HEK293T (cell line): Measurements from ENCODE around the gene PHF13.

Experiments
- ARNT ChIP-seq: fragments of 450-650 bp; IDR thresholded peaks from 2 replicates; pipeline ENCODE4 v1.6.1; 2017; ENCODE audit warnings: mild to moderate bottlenecking
- BHLHE40 ChIP-seq: fragments of 450-650 bp; IDR thresholded peaks from 2 replicates; pipeline ENCODE4 v1.6.1; 2016; ENCODE audit warnings: mild to moderate bottlenecking, moderate library complexity, borderline replicate concordance
- CTBP1 ChIP-seq: fragments of 450-650 bp; IDR thresholded peaks from 2 replicates; pipeline ENCODE4 v1.6.1; 2016; ENCODE audit warnings: borderline replicate concordance
- ELF4 ChIP-seq: fragments of 450-650 bp; IDR thresholded peaks from 2 replicates; pipeline ENCODE4 v1.6.1; 2017; ENCODE audit warnings: antibody characterized with exemption
- FOXA1 ChIP-seq: fragments of 450-650 bp; IDR thresholded peaks from 2 replicates; pipeline ENCODE4 v1.6.1; 2016; ENCODE audit warnings: mild to moderate bottlenecking
- FOXK2 ChIP-seq: fragments of 450-650 bp; IDR thresholded peaks from 2 replicates; pipeline ENCODE4 v1.6.1; 2016; ENCODE audit warnings: mild to moderate bottlenecking
- FOXM1 ChIP-seq: fragments of 450-650 bp; IDR thresholded peaks from 2 replicates; pipeline ENCODE4 v1.6.1; 2017; ENCODE audit warnings: mild to moderate bottlenecking, borderline replicate concordance
- HDGF ChIP-seq: fragments of 450-650 bp; IDR thresholded peaks from 2 replicates; pipeline ENCODE4 v1.6.1; 2017; ENCODE audit warnings: antibody characterized with exemption, borderline replicate concordance
- NFRKB ChIP-seq: fragments of 450-650 bp; IDR thresholded peaks from 2 replicates; pipeline ENCODE4 v1.6.1; 2016; ENCODE audit warnings: mild to moderate bottlenecking, moderate library complexity
- PKNOX1 ChIP-seq: fragments of 450-650 bp; IDR thresholded peaks from 2 replicates; pipeline ENCODE4 v1.6.1; 2016
- SP1 ChIP-seq: fragments of 450-650 bp; IDR thresholded peaks from 2 replicates; pipeline ENCODE4 v1.6.1; 2017
- SUZ12 ChIP-seq: fragments of 450-650 bp; IDR thresholded peaks from 2 replicates; pipeline ENCODE4 v1.6.1; 2016; ENCODE audit warnings: mild to moderate bottlenecking
- TARDBP ChIP-seq: fragments of 450-650 bp; IDR thresholded peaks from 2 replicates; pipeline ENCODE4 v1.6.1; 2016
- ZNF384 ChIP-seq: fragments of 450-650 bp; IDR thresholded peaks from 2 replicates; pipeline ENCODE4 v1.6.1; 2016

- no peak for TF ChIP-seq FOXM1
- TF ChIP-seq SP1: no peak
- TF ChIP-seq SUZ12: no peak
- TF ChIP-seq FOXK2: no peak
- no peak for TF ChIP-seq BHLHE40
- no peak for TF ChIP-seq CTBP1
- no peak for TF ChIP-seq PKNOX1
- no peak for TF ChIP-seq ELF4
- no peak for TF ChIP-seq NFRKB
- no peak for TF ChIP-seq FOXA1
- TF ChIP-seq HDGF: no peak
- TF ChIP-seq ZNF384: no peak
- TF ChIP-seq TARDBP: no peak
- no peak for TF ChIP-seq ARNT
Measured at GRCh38 chr1:6587261-6588005, 26.1 kb upstream of the PHF13 start.
